ENCODE results near the gene SP3. TPM values are rescaled to one million over a fixed set of nuclear protein-coding genes. Genes with fewer than 3 reads are reported as not detected.
A peak's percentile ranks its signal among the peaks of the same experiment; 100 is the strongest.

Gene SP3
- total and polyA plus RNA-seq, 2 donors (not counting 1 experiment from before 2014, with no cell fraction given) = 64.1 to 124 TPM

DNA sequence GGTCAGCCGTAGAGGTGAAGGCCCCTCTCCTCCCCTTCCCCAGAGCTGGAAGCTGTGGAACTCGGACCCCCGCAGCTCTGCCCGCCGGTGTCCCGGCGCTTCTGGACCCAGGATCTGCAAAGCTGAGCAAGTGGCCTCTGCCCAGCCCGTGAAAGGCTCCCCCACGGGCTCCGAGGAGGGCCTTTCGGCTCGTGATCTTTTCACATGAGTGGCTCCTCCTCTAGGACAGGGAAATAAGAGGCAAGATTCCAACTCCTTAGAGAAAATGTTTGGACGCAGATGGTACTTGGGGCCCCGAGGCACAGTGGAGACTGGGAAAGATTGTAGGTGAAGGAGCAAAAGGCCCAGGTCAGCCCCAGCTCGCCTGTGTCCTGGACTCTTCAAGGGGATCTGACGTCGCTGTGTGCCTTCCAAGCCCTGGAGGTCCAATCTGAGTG lies 48.2 kb upstream of the SP3 start:
- Histone ChIP-seq H3K36me3 (ENCODE audit: control insufficient read depth, insufficient read depth, low read length) (no peaks in the 10 kb centered on the region), H4K20me1 (ENCODE audit: control insufficient read depth, extremely low read depth, insufficient read depth, low read length) (no peaks in the 10 kb centered on the region), H3K4me2 (ENCODE audit: extremely low read depth, insufficient read depth, low read length) (peak overlapping the region; percentile 88), H3K9me3 (ENCODE audit: control insufficient read depth, insufficient read depth, low read depth, low read length) (no peaks in the 10 kb centered on the region), H3K79me2 (ENCODE audit: control insufficient read depth, insufficient read depth, low read length) (no peaks in the 10 kb centered on the region), H3K9ac (ENCODE audit: insufficient read depth, low read length) (peak overlapping the region; percentile 68), H3K4me1 (ENCODE audit: control insufficient read depth, extremely low read depth, insufficient read depth, low read length) (peaks cover 8% of the 10 kb centered on the region), H3K27me3 (ENCODE audit: control insufficient read depth, insufficient read depth, low read length) (no peaks in the 10 kb centered on the region), H3K4me3 (replicated peaks in 1 of 4; ENCODE audit: control extremely low read depth in 1 of 4, insufficient read depth in 1 of 4, low read depth in 3 of 4, low read length in 4 of 4) (peak overlapping the region; percentile 43 to 59 (median 50)), H2AFZ (ENCODE audit: low read length) (peak overlapping the region; percentile 82), H3K27ac (ENCODE audit: insufficient read depth, low read length) (peak overlapping the region; percentile 73)
- TF ChIP-seq, protein P1, sequence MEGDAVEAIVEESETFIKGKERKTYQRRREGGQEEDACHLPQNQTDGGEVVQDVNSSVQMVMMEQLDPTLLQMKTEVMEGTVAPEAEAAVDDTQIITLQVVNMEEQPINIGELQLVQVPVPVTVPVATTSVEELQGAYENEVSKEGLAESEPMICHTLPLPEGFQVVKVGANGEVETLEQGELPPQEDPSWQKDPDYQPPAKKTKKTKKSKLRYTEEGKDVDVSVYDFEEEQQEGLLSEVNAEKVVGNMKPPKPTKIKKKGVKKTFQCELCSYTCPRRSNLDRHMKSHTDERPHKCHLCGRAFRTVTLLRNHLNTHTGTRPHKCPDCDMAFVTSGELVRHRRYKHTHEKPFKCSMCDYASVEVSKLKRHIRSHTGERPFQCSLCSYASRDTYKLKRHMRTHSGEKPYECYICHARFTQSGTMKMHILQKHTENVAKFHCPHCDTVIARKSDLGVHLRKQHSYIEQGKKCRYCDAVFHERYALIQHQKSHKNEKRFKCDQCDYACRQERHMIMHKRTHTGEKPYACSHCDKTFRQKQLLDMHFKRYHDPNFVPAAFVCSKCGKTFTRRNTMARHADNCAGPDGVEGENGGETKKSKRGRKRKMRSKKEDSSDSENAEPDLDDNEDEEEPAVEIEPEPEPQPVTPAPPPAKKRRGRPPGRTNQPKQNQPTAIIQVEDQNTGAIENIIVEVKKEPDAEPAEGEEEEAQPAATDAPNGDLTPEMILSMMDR (conservative IDR thresholded peaks at IDR 0.05 in 1 of 2, IDR thresholded peaks at IDR 0.05 in 1 of 2; ENCODE audit: low read depth in 1 of 2, low read length in 2 of 2) = no peak
- no peak for TF ChIP-seq EZH2 (IDR thresholded peaks at IDR 0.05; ENCODE audit: low read length, missing control alignments)
- DNase-seq (ENCODE audit: low read depth in 2 of 2) = peak in 1 of 2 donors; percentile 72

DNA sequence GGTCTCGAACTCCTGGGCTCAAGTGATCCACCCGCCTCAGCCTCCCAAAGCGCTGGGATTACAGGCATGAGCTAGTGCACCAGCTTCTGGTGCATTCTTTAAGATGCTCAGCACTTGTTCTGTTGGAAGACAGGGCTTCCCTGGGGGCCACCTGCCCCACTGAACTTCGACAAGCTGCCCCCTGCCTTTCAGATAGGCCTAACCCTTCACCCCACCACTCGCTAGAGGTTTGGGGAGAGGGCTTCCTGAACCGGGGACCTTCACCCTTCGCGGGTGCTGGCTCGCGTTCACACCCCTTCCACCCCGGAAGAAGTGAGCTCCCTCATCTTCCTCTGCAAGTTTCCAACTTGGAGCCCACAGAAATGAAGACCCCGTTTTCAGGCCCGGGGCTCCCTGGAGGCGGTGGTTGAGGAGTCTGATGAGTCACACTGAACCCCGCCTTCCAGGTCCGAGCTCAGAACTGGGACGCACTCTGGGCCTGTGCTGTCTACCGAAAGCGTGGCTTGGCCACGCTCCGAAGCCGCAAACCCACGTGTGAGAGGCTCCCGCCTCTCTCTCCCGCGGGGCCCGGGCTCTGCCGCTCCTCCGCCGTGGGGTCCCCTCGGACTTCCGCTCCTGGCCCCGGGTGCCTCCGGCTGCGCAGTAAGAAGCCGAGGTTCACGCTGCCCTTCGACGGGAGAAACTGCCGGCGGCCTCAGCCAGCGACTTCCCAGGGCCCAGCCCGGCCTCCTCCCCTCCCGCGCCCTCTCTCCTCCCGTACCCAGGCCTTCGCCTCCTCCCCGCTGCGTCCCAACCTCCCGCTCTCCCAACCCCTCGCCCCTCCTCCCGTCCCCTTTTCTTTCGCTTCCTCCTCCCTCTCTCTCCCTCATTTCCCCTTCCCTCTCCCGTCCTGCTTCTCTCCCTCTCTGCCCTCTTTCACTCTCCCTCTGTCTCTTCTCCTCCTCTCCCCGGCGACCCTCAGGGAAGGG lies 47.5 kb upstream of the SP3 start:
- Histone ChIP-seq H3K4me1 (ENCODE audit: control insufficient read depth, extremely low read depth, insufficient read depth, low read length) (peaks cover 8% of the 10 kb centered on the region), H3K27me3 (ENCODE audit: control insufficient read depth, insufficient read depth, low read length) (no peaks in the 10 kb centered on the region), H3K36me3 (ENCODE audit: control insufficient read depth, insufficient read depth, low read length) (no peaks in the 10 kb centered on the region), H3K79me2 (ENCODE audit: control insufficient read depth, insufficient read depth, low read length) (no peaks in the 10 kb centered on the region), H3K9me3 (ENCODE audit: control insufficient read depth, insufficient read depth, low read depth, low read length) (no peaks in the 10 kb centered on the region), H2AFZ (ENCODE audit: low read length) (peak overlapping the region; percentile 82), H4K20me1 (ENCODE audit: control insufficient read depth, extremely low read depth, insufficient read depth, low read length) (no peaks in the 10 kb centered on the region), H3K4me2 (ENCODE audit: extremely low read depth, insufficient read depth, low read length) (peak overlapping the region; percentile 88), H3K9ac (ENCODE audit: insufficient read depth, low read length) (peak overlapping the region; percentile 68), H3K4me3 (replicated peaks in 1 of 4; ENCODE audit: control extremely low read depth in 1 of 4, insufficient read depth in 1 of 4, low read depth in 3 of 4, low read length in 4 of 4) (peak overlapping the region; percentile 43 to 59 (median 50)), H3K27ac (ENCODE audit: insufficient read depth, low read length) (peak overlapping the region; percentile 73)
- TF ChIP-seq, protein P1 (conservative IDR thresholded peaks at IDR 0.05 in 1 of 2, IDR thresholded peaks at IDR 0.05 in 1 of 2; ENCODE audit: low read depth in 1 of 2, low read length in 2 of 2) = no peak
- no peak for TF ChIP-seq EZH2 (IDR thresholded peaks at IDR 0.05; ENCODE audit: low read length, missing control alignments)
- DNase-seq (ENCODE audit: low read depth in 2 of 2) = peak; percentile 60 to 74

DNA sequence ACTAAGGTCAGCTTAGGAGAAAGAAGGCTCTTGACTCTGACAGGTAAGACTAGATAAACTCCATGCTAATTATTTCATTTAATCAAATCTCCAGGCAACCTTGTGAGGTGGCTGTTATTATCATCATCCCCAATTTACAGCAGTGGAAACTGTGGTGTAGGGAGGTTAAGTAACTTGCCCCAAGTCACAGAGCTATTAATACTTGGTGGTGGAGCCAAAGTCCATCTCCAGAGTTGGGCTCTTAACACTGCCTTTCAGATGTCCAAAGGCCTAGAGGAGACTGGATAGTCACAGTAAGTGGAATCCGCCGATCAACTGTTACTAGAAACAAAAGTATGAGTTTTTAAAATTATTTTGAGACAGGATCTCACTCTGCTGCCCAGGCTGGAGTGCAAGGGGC lies 46.6 kb upstream of the SP3 start:
- Histone ChIP-seq H3K4me2 (ENCODE audit: extremely low read depth, insufficient read depth, low read length) (no peak overlapping the region), H2AFZ (ENCODE audit: low read length) (no peak overlapping the region), H3K4me3 (replicated peaks in 1 of 4; ENCODE audit: control extremely low read depth in 1 of 4, insufficient read depth in 1 of 4, low read depth in 3 of 4, low read length in 4 of 4) (no peak overlapping the region), H3K27ac (ENCODE audit: insufficient read depth, low read length) (no peak overlapping the region), H3K79me2 (ENCODE audit: control insufficient read depth, insufficient read depth, low read length) (no peaks in the 10 kb centered on the region), H3K9ac (ENCODE audit: insufficient read depth, low read length) (no peak overlapping the region), H4K20me1 (ENCODE audit: control insufficient read depth, extremely low read depth, insufficient read depth, low read length) (no peaks in the 10 kb centered on the region), H3K27me3 (ENCODE audit: control insufficient read depth, insufficient read depth, low read length) (no peaks in the 10 kb centered on the region), H3K9me3 (ENCODE audit: control insufficient read depth, insufficient read depth, low read depth, low read length) (no peaks in the 10 kb centered on the region), H3K4me1 (ENCODE audit: control insufficient read depth, extremely low read depth, insufficient read depth, low read length) (peaks cover 8% of the 10 kb centered on the region), H3K36me3 (ENCODE audit: control insufficient read depth, insufficient read depth, low read length) (no peaks in the 10 kb centered on the region)
- TF ChIP-seq EZH2 (IDR thresholded peaks at IDR 0.05; ENCODE audit: low read length, missing control alignments) = no peak
- TF ChIP-seq, protein P1 (conservative IDR thresholded peaks at IDR 0.05 in 1 of 2, IDR thresholded peaks at IDR 0.05 in 1 of 2; ENCODE audit: low read depth in 1 of 2, low read length in 2 of 2) = no peak
- DNase-seq (ENCODE audit: low read depth in 2 of 2) = no peak

Measured in fibroblast of lung (primary cell).